Liver (tissue), 9 donors: Measurements from ENCODE around the gene CMIP. TPM values are rescaled to one million over a fixed set of nuclear protein-coding genes. Genes with fewer than 3 reads are reported as not detected.

Experiments
- DNase-seq: peaks from one replicate; pipeline ENCODE4 v3.0.0-alpha.2; 2017; ENCODE audit warnings: low spot score
- H3K27ac ChIP-seq, 2 donors: one replicate each; pipeline ENCODE4 v1.7.0; 2013; ENCODE audit warnings: inconsistent platforms in 2 of 2, low read length in 2 of 2, control low read depth in 1 of 2, low read depth in 1 of 2, mild to moderate bottlenecking in 1 of 2
- H3K27me3 ChIP-seq, 4 donors: one replicate each; pipeline versions ENCODE4 v1.6.1 to v1.7.0; 2013; ENCODE audit warnings: low read length in 3 of 4, inconsistent platforms in 1 of 4, mild to moderate bottlenecking in 1 of 4, moderate library complexity in 1 of 4; ENCODE audit not compliant: control insufficient read depth in 4 of 4, insufficient read depth in 4 of 4
- H3K36me3 ChIP-seq, 4 donors: one replicate each; pipeline versions ENCODE4 v1.6.1 to v1.7.0; 2013; ENCODE audit warnings: low read length in 3 of 4, mild to moderate bottlenecking in 3 of 4, low read depth in 1 of 4, moderate library complexity in 1 of 4; ENCODE audit not compliant: control insufficient read depth in 4 of 4, insufficient read depth in 3 of 4
- H3K4me1 ChIP-seq, 4 donors: one replicate each; pipeline versions ENCODE4 v1.6.1 to v1.7.0; 2013; ENCODE audit warnings: low read length in 3 of 4, mild to moderate bottlenecking in 3 of 4, moderate library complexity in 1 of 4; ENCODE audit not compliant: control insufficient read depth in 4 of 4, insufficient read depth in 4 of 4
- H3K4me3 ChIP-seq, 3 donors: one replicate each; pipeline versions ENCODE4 v1.6.1 to v1.7.0; 2013; ENCODE audit warnings: low read length in 3 of 3, control low read depth in 1 of 3, low read depth in 1 of 3, mild to moderate bottlenecking in 1 of 3
- H3K9ac ChIP-seq, 2 donors: one replicate each; pipeline ENCODE4 v1.7.0; 2013; ENCODE audit warnings: low read length in 2 of 2, mild to moderate bottlenecking in 2 of 2, moderate library complexity in 2 of 2, control low read depth in 1 of 2, low read depth in 1 of 2
- H3K9me3 ChIP-seq, 4 donors: one replicate each; pipeline versions ENCODE4 v1.6.1 to v1.7.0; 2013; ENCODE audit warnings: low read length in 3 of 4; ENCODE audit not compliant: control insufficient read depth in 4 of 4
- ATF3 ChIP-seq: IDR thresholded peaks from 2 replicates; pipeline ENCODE4 v1.6.1; 2016; ENCODE audit warnings: antibody characterized with exemption
- EGR1 ChIP-seq, 2 donors: IDR thresholded peaks; 2 replicates each; pipeline ENCODE4 v1.6.1; 2016 to 2018; ENCODE audit warnings: antibody characterized with exemption in 2 of 2, low read depth in 2 of 2
- FOXA1 ChIP-seq: IDR thresholded peaks from 2 replicates; pipeline ENCODE4 v1.6.1; 2016; ENCODE audit warnings: antibody characterized with exemption
- FOXA2 ChIP-seq: IDR thresholded peaks from 2 replicates; pipeline ENCODE4 v1.6.1; 2016; ENCODE audit warnings: antibody characterized with exemption
- GABPA ChIP-seq, 2 donors: IDR thresholded peaks in 1 of 2; conservative IDR thresholded peaks in 1 of 2; 2 replicates each; pipeline ENCODE4 v1.6.1; 2016; ENCODE audit warnings: antibody characterized with exemption in 2 of 2, mild to moderate bottlenecking in 1 of 2, moderate library complexity in 1 of 2
- HNF4A ChIP-seq, 2 donors: conservative IDR thresholded peaks; 2 replicates each; pipeline ENCODE4 v1.6.1; 2016; ENCODE audit warnings: antibody characterized with exemption in 2 of 2, mild to moderate bottlenecking in 2 of 2
- HNF4G ChIP-seq: IDR thresholded peaks from 2 replicates; pipeline ENCODE4 v1.6.1; 2016; ENCODE audit warnings: antibody characterized with exemption
- JUND ChIP-seq, 2 donors: IDR thresholded peaks; 2 replicates each; pipeline ENCODE4 v1.6.1; 2016; ENCODE audit warnings: antibody characterized with exemption in 2 of 2
- MAX ChIP-seq: IDR thresholded peaks from 2 replicates; pipeline ENCODE4 v1.6.1; 2016; ENCODE audit warnings: antibody characterized with exemption
- RAD21 ChIP-seq, 2 donors: IDR thresholded peaks; 2 replicates each; pipeline ENCODE4 v1.6.1; 2016; ENCODE audit warnings: antibody characterized with exemption in 2 of 2, mild to moderate bottlenecking in 2 of 2
- RXRA ChIP-seq, 2 donors: IDR thresholded peaks; 2 replicates each; pipeline ENCODE4 v1.6.1; 2017 to 2018; ENCODE audit warnings: antibody characterized with exemption in 2 of 2, mild to moderate bottlenecking in 1 of 2
- SP1 ChIP-seq: IDR thresholded peaks from 2 replicates; pipeline ENCODE4 v1.6.1; 2018; ENCODE audit warnings: antibody characterized with exemption, mild to moderate bottlenecking
- TAF1 ChIP-seq: conservative IDR thresholded peaks from 2 replicates; pipeline ENCODE4 v1.6.1; 2016; ENCODE audit warnings: antibody characterized with exemption, mild to moderate bottlenecking
- WGBS: extraction: QIAGEN DNeasy Blood & Tissue Kit; methylation state at CpG from one replicate; pipeline ENCODE4 v1.1.7; 2013; 5-methylcytosine and 5-hydroxymethylcytosine counted together
- polyA plus RNA-seq, 2 donors: library from polyadenylated mRNA; stranded (reverse) in 1 of 2; unstranded in 1 of 2; fragments of 200-250 nt in 1 of 2; fragments of >200 nt in 1 of 2; fragmentation: Nextera tagmentation in 1 of 2; extraction: Ambion mirVana in 1 of 2; gene quantifications; one replicate each; pipeline versions ENCODE4 v1.2.1 to v1.2.3, GENCODE V29; 2013 to 2015
- total RNA-seq, 2 donors: library from RNA; depleted of rRNA; stranded (reverse); fragments of >200 nt; gene quantifications; one replicate each; pipeline ENCODE4 v1.2.3, GENCODE V29; 2014
- TF ChIP-seq, protein P1 (sequence below): IDR thresholded peaks from 2 replicates; pipeline ENCODE4 v1.6.1; 2016; ENCODE audit warnings: antibody characterized with exemption, mild to moderate bottlenecking
- TF ChIP-seq, protein P2 (sequence below): IDR thresholded peaks from 2 replicates; pipeline ENCODE4 v1.6.1; 2016; ENCODE audit warnings: antibody characterized with exemption
- TF ChIP-seq, protein P3 (sequence below): fragments of 150-350 bp; IDR thresholded peaks from 2 replicates; pipeline ENCODE4 v1.5.1; 2017; ENCODE audit warnings: improper control_type of control experiment, low read depth, low read length; ENCODE audit not compliant: missing input control
- donor health status: healthy.
- donor health status: healthy.
- donor health status: healthy.
- donor health status: healthy.
- donor health status: healthy.

CMIP gene
- total and polyA plus RNA-seq, 4 donors, result 1.7 to 15.6 (median 10.1) TPM

- 65% methylated on average over 29 of the region's 29 CpGs for WGBS
- Histone ChIP-seq H3K9me3 (no peaks in the 10 kb centered on the region), H3K9ac (peak overlapping the region in 1 of 2 donors; percentile 1), H3K27me3 (no peaks in the 10 kb centered on the region), H3K4me3 (no peak overlapping the region), H3K36me3 (no peaks in the 10 kb centered on the region), H3K4me1 (peaks cover 27 to 89% (median 70%) of the 10 kb centered on the region in 4 donors), H3K27ac (peak overlapping the region; percentile 62 to 63)
- no peak for TF ChIP-seq FOXA2
- TF ChIP-seq, protein P1, sequence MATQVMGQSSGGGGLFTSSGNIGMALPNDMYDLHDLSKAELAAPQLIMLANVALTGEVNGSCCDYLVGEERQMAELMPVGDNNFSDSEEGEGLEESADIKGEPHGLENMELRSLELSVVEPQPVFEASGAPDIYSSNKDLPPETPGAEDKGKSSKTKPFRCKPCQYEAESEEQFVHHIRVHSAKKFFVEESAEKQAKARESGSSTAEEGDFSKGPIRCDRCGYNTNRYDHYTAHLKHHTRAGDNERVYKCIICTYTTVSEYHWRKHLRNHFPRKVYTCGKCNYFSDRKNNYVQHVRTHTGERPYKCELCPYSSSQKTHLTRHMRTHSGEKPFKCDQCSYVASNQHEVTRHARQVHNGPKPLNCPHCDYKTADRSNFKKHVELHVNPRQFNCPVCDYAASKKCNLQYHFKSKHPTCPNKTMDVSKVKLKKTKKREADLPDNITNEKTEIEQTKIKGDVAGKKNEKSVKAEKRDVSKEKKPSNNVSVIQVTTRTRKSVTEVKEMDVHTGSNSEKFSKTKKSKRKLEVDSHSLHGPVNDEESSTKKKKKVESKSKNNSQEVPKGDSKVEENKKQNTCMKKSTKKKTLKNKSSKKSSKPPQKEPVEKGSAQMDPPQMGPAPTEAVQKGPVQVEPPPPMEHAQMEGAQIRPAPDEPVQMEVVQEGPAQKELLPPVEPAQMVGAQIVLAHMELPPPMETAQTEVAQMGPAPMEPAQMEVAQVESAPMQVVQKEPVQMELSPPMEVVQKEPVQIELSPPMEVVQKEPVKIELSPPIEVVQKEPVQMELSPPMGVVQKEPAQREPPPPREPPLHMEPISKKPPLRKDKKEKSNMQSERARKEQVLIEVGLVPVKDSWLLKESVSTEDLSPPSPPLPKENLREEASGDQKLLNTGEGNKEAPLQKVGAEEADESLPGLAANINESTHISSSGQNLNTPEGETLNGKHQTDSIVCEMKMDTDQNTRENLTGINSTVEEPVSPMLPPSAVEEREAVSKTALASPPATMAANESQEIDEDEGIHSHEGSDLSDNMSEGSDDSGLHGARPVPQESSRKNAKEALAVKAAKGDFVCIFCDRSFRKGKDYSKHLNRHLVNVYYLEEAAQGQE, result peak; percentile 6
- TF ChIP-seq RXRA (IDR thresholded peaks at IDR 0.05), result peak; percentile 47 to 81
- TF ChIP-seq HNF4G, result no peak
- no peak for TF ChIP-seq HNF4A (conservative IDR thresholded peaks at IDR 0.05)
- TF ChIP-seq SP1, result peak; percentile 16
- TF ChIP-seq, protein P2, sequence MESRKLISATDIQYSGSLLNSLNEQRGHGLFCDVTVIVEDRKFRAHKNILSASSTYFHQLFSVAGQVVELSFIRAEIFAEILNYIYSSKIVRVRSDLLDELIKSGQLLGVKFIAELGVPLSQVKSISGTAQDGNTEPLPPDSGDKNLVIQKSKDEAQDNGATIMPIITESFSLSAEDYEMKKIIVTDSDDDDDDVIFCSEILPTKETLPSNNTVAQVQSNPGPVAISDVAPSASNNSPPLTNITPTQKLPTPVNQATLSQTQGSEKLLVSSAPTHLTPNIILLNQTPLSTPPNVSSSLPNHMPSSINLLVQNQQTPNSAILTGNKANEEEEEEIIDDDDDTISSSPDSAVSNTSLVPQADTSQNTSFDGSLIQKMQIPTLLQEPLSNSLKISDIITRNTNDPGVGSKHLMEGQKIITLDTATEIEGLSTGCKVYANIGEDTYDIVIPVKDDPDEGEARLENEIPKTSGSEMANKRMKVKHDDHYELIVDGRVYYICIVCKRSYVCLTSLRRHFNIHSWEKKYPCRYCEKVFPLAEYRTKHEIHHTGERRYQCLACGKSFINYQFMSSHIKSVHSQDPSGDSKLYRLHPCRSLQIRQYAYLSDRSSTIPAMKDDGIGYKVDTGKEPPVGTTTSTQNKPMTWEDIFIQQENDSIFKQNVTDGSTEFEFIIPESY, result no peak
- no peak for TF ChIP-seq ATF3
- TF ChIP-seq FOXA1, result no peak
- no peak for TF ChIP-seq MAX
- no peak for DNase-seq
Measured at GRCh38 chr16:81492965-81493754, 48.6 kb downstream of the CMIP start.

DNA sequence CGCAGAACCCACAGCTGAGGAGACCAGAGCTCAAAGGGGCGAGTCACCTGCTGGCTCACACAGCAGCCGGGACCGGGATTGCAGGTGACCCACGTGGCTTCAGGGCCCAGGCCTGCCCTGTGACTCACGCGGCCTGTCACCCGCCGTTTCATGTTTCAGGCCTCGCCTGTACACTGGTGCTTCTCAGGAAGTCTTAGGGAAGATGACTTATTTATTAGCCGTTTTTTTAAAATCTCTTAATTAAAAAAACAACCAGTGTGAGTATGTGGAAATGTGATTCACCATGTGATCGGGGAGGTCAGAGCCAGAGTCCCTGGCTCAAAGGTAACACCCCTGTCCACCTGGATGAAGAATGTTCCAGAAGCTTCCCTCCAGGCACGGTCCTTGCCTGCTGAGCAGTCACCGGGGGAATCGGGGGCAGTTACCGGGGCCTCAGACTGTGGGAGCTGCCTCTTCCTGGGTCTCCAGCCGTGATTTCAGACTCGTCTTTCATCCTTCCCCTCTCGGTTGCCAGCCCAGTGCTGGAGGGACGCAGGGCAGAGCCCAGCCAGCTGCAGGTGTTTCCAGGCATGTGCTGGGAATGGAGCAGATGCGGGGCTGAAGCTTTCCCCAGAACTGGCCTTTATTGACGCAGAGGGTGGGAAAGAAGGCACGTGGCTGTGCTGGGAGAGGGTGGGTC is 49.3 kb downstream of the CMIP start:
- Histone ChIP-seq H3K36me3 (no peaks in the 10 kb centered on the region), H3K9ac (peak overlapping the region in 1 of 2 donors; percentile 33), H3K4me1 (peaks cover 27 to 82% (median 65%) of the 10 kb centered on the region in 4 donors), H3K27me3 (no peaks in the 10 kb centered on the region), H3K27ac (peak overlapping the region; percentile 62 to 63), H3K4me3 (no peak overlapping the region), H3K9me3 (no peaks in the 10 kb centered on the region)
- 52% methylated on average over 23 of the region's 23 CpGs for WGBS
- no peak for DNase-seq
- TF ChIP-seq FOXA2 (no peak), SP1 (no peak), JUND (IDR thresholded peaks at IDR 0.05) (peak; percentile 23 to 73), HNF4G (no peak), RAD21 (IDR thresholded peaks at IDR 0.05) (peak in 1 of 2 donors; percentile 25), ATF3 (no peak), MAX (peak; percentile 92), RXRA (IDR thresholded peaks at IDR 0.05) (peak in 1 of 2 donors; percentile 49), HNF4A (conservative IDR thresholded peaks at IDR 0.05) (peak in 1 of 2 donors; percentile 63), GABPA (IDR thresholded peaks at IDR 0.05 in 1 of 2, conservative IDR thresholded peaks at IDR 0.05 in 1 of 2) (no peak), TAF1 (no peak), FOXA1 (no peak), EGR1 (IDR thresholded peaks at IDR 0.05; ENCODE audit: low read depth in 2 of 2) (no peak)
- TF ChIP-seq, protein P3, sequence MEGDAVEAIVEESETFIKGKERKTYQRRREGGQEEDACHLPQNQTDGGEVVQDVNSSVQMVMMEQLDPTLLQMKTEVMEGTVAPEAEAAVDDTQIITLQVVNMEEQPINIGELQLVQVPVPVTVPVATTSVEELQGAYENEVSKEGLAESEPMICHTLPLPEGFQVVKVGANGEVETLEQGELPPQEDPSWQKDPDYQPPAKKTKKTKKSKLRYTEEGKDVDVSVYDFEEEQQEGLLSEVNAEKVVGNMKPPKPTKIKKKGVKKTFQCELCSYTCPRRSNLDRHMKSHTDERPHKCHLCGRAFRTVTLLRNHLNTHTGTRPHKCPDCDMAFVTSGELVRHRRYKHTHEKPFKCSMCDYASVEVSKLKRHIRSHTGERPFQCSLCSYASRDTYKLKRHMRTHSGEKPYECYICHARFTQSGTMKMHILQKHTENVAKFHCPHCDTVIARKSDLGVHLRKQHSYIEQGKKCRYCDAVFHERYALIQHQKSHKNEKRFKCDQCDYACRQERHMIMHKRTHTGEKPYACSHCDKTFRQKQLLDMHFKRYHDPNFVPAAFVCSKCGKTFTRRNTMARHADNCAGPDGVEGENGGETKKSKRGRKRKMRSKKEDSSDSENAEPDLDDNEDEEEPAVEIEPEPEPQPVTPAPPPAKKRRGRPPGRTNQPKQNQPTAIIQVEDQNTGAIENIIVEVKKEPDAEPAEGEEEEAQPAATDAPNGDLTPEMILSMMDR, result no peak
- TF ChIP-seq, protein P1, result no peak
